Superior temporal gyrus (tissue), 1 donor: ENCODE results near the gene QSOX1.
"Not testable (repeated sequence)": the region's sequence is repeated elsewhere in the genome, so short reads cannot be mapped to it uniquely, and the experiment has no call there.

Experiments used
- DNase-seq: peaks from one replicate; pipeline ENCODE4 v3.0.0-alpha.2; 2016; ENCODE audit errors: extremely low spot score

QSOX1 gene

DNA sequence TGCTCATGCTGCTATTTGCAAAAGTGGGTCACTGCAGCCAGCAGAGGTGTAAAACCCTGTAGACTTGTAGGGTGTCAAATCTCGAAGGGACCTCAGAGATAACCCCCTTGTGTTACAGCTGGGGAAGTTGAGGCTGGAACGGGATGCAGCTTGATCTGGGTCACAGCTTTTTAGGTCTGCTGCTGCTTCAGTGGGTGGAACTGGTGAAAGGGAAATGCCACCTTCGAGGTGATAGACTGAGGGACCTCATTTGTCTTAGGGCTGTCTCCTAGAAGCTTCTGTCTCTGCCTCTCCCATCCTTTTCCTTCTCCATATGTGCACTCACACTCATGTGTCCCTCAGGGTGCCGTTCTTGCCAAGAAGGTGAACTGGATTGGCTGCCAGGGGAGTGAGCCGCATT lies 35.4 kb downstream of the QSOX1 start:
- DNase-seq: no peak

DNA sequence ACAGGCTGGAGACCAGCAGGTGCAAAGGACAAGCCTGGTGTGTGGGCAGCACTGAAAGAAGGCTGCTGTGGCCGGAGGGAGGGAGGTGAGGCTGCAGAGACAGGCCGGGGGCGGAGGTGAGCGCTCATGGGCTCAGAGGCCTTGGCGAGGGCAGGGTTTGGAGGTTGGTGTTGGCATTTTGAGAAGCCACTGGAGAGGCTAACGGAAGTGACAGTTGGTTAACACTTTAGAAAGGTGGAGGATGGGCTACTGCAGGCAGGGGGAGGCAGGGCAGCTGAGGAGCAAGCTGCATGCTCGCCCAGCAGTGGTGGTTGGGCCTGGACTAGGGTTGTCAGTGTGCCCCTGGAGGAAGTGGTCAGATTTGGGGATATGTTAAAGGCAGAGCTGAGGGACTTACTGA lies 37.5 kb downstream of the QSOX1 start:
- DNase-seq: no peak

DNA sequence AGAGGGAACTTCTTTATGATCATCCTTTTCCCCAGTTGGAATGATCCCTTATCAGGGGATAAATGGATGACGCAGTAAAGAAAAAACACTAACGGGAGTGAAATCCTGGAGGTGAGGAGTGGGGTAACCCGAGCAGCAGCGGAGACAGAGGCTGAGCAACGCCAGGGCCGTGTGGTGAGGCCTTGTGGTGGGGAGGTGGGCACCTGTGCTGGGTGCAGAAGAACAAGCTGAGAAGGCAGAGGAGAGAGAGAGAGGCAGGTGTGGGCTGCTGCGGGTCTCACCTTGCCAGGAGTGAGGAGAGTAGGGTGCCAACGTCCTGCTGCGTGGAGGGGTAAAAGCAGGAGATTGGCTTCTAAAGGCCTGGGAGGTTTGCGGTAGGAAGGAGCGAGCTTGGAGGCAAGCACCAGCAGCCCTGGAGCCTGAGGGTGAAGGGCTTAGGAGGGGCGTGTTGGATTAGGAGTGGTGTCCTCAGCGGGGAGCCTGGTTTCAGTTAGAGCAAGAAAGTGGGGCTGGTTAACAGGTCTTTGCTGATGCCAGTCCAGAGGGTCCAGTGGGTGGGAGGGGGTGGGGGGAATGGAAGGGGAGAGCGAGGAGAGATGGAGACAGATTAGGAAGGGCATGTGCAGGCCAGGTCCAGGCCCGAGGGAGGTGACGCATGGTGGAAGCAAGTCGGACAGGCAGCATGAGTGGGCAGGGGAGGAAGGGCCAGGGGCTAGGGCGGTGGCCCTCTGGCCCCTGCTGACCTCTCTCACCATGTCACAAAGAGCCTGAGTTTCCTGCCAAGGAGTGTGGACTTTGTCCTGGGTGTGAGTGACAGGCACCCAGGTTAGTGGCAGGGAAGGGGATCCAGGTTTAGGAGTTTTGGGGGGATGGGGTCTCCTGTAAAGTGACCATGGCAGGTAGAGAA lies 38.7 kb downstream of the QSOX1 start:
- DNase-seq: no peak

DNA sequence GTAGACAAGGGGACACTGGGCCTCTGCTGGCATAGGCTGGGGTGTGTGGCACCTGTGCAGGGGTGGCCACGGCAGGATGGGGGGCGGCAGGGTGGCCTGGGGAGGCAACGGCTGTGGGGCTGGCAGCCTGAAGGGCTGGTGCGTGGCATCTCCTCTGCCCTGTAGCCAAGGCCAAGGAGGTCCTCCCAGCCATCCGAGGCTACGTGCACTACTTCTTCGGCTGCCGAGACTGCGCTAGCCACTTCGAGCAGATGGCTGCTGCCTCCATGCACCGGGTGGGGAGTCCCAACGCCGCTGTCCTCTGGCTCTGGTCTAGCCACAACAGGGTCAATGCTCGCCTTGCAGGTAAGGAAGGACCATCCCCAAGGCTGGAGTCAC lies 39.4 kb downstream of the QSOX1 start:
- DNase-seq: no peak

DNA sequence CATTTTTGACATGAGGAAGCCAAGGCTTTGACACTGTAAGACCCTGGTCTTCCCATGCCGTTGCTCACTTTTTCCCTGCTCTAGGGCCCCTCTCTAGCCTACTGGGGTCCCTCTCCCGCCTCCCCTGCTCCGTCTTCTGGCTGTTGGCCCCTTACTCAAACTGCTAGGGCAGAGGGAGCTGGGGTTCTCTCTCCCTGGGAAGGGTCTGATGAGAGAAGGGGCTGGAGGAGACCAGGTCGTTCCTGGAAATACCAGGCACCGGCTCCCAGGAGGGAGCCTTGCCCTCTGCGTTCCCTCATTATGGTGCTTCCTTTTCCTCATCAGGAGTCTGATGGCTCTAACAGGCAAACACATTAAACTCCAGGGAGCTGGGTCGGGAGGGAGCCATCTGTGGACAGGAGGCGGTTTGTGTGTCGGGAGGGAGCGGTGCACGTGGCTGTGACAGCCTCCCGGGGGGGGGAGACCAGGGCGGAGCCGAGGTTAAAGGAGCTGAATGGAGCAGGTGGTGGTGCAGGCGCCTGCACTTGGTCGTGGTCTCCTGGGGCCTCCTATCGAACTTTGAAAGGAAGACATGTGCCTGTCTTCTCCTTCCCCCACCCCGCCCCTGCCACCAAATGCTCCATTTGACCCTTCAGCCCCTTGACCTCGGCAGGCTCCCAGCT lies 40.0 kb downstream of the QSOX1 start:
- no peak for DNase-seq

DNA sequence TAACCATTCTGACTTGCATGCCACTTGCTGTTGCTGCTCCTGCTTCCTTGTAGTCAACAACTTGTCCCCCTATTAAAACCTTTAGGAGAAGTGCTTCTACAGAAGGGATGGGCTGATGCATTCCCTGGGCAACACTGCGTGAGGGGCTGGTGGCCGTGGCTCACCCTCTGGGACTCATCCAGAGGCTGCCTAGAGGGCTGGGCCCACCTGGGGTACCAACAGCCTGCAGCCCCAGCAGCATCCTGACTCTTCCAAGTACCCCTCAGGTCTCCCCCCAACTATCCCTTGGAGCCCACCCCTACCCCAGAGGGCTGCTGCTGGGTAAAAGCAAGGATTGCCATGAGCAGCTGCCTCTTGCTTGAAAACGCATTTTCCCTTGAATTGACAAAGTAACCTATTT lies 40.7 kb downstream of the QSOX1 start:
- DNase-seq: no peak

DNA sequence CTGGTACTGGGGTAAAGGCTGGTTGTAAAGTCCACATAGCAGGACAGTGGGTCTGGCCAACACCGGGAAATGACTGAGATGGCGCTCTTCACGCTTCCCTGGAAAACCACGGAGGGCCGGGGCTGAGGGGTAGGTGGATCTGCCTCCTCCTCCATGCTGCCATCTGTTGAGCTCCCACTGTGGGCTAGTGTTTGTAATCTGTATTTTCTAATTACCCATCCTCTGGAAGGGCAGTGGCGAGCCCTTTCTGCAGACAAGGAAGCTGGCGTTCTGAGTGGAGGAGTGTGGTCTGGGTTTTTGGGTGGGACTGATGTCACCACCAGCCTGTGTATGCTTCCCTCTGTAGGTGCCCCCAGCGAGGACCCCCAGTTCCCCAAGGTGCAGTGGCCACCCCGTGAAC lies 41.2 kb downstream of the QSOX1 start:
- no peak for DNase-seq

DNA sequence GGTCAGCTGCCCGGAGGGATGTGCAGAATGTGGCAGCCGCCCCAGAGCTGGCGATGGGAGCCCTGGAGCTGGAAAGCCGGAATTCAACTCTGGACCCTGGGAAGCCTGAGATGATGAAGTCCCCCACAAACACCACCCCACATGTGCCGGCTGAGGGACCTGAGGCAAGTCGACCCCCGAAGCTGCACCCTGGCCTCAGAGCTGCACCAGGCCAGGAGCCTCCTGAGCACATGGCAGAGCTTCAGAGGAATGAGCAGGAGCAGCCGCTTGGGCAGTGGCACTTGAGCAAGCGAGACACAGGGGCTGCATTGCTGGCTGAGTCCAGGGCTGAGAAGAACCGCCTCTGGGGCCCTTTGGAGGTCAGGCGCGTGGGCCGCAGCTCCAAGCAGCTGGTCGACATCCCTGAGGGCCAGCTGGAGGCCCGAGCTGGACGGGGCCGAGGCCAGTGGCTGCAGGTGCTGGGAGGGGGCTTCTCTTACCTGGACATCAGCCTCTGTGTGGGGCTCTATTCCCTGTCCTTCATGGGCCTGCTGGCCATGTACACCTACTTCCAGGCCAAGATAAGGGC lies 41.9 kb downstream of the QSOX1 start:
- no peak for DNase-seq

DNA sequence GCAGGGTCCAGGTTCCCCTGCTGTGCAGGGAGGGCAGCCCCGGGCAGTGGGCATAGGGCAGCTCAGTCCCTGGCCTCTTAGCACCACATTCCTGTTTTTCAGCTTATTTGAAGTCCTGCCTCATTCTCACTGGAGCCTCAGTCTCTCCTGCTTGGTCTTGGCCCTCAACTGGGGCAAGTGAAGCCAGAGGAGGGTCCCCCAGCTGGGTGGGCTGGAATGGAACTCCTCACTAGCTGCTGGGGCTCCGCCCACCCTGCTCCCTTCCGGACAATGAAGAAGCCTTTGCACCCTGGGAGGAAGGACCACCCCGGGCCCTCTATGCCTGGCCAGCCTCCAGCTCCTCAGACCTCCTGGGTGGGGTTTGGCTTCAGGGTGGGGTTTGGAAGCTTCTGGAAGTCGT lies 42.6 kb downstream of the QSOX1 start:
- no peak for DNase-seq

DNA sequence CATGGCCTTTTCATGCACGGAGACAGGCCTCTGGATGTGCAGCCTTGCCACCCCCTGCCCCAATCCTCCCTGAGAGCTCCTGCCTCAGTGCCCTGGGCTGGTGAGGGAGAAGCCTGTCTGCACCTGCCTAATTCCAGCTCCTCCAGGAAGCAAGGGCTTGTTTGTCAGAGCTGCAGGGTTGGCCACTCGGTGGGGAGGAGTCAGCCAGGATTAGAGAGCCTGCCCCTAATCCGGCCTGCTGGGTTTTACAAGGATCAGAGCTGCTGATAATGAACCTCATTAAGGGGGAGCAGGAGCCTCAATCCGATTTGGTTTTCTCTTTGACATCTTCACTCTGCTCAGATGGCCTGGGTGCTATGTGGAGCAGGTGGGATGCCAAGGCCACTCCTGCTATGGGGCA lies 43.5 kb downstream of the QSOX1 start:
- no peak for DNase-seq

DNA sequence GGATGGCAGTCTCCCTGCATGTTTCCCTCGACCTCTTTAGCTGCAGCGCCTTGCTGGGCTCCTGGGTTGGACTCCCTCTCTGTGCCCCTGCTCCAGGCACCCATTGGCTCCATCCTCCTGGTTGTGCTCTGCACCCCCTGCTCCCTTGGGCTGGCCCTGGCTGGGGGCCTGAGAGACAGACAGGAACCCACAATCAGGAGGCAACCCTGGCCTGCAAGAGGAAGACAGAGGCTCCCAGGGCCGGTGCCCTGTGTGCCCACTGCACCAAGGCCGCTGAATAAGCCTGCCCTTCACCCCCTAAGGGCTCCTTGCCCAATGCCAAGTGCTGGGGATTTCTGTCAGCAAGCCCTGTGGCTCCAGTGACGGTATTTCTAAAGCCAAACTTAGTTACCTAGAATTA lies 43.9 kb downstream of the QSOX1 start:
- no peak for DNase-seq

DNA sequence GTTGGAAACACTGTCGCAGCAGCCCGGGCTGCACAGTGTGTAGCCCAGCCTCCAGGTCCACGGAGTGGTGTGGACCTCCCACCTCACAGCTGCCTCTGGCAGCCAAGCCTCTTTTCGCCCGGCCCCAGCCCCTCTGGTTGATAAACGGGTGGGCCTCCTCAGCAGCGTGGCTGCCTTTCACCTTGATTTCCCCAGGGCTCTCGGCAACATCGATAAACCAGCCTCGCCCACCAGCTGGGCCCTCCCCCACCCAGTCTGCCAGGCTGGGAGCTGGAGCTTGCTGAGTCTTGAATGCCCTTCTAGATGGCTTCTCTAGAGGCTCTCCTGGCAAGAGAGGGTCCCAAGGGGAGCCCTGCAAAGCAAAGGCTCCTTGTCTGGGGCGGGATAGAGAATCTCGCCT lies 44.3 kb downstream of the QSOX1 start:
- no peak for DNase-seq

DNA sequence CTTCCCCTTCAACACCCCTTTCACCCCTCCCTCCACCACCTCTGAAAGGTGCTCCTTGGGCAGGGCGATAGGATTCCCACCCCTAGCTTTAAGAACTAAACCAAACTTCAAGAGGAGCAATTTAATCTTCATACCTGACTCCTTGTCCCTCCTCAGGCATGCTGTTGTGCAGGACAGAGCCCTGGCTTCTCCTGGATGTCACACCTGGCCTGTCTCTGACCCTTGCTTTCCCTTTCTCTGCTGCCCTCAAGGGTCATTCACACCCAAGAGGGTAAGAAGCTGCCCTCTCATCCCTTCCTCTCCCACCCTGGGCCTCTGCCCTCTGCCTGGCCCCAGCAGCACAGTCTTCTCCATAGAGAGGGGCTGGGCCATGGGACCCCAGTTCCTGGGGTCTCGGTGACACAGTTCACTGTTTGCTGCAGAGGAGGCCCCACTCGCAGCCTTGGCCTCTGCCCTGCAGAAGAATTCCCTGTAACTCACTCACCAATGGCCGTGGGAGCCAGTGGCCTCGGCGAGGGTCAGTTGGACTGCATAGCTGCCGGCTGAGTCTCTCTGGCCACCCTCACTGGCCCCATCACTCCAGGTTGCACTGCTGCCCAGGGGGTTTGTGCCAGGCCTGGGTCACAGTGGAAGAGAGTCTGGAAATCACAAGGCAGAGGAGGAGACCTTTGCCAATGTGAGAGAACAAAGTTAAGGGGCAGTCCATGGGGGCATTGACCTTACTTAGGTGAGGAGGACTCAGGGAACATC lies 47.0 kb downstream of the QSOX1 start:
- DNase-seq: no peak

DNA sequence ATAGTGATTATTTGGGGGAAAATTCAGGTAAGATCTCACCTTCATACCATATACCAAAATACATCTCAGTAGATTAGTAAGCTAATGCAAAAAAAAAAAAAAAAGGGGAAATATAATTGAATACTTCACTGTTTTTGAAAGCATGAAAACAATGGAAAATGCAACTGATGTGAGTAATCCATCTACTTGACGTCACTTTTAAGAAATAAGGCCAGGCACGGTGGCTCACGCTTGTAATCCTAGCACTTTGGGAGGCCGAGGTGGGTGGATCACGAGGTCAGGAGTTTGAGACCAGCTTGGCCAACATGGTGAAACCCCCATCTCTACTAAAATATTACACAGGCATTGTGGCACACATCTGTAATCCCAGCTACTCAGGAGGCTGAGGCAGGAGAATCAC lies 47.9 kb downstream of the QSOX1 start:
- not testable (repeated sequence) for DNase-seq

DNA sequence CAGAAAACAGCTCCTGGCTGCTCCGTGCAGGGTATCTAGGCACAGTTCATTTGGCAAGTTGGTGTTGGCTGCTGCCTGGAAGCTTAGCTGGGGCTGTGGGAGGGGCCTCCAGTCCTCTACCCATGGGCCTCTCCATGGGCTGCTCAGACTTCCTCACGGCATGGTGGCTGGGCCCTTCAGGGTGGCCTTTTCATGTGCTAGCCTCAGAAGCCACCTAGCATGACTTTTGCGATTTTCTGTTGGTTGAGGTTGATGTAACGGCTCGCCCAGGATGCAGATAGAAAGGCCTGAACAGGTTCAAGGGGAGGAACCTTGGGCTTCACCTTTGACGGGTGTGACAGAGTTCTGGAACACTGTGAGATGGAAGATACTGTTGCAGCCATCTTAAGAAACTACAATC lies 49.6 kb downstream of the QSOX1 start:
- DNase-seq: no peak

DNA sequence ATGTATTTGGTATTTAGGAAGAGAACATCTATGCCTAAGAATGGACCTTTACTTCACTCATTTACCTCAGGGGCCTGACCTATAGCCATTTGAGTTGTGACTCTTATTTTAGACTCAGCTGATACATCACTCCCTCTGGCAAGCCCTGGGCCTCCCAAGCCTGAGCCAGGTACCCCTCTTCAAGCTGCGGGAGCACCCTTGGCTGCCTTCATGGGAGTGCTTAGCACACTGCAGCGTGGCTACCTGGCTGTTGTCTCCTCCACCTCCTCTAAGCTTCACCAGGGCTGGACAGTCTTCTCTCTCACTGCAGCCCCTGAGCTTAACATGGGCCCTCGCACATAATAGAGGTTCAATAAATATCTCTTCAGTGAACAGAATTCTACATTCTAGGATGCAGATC lies 51.9 kb downstream of the QSOX1 start:
- DNase-seq: no peak

DNA sequence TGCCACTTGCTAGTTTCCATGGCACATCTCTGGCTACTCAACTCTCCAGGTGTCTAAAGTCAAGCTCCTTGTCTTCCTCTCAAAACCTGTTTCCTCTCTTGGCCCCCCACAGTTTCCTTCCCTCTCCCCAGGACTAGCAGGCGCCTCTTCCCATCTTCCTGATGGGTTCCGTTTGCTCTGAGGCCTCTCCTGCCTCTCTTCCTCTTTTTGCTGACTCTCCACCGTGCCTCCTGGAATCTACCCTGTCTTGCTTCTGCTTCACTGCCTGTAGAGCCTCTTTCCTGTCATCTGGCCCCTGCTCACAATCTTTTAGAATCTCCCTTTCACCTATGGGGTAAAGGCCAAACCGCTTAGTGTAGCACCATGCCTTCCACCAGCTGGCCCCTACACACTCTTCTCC lies 53.6 kb downstream of the QSOX1 start:
- no peak for DNase-seq

DNA sequence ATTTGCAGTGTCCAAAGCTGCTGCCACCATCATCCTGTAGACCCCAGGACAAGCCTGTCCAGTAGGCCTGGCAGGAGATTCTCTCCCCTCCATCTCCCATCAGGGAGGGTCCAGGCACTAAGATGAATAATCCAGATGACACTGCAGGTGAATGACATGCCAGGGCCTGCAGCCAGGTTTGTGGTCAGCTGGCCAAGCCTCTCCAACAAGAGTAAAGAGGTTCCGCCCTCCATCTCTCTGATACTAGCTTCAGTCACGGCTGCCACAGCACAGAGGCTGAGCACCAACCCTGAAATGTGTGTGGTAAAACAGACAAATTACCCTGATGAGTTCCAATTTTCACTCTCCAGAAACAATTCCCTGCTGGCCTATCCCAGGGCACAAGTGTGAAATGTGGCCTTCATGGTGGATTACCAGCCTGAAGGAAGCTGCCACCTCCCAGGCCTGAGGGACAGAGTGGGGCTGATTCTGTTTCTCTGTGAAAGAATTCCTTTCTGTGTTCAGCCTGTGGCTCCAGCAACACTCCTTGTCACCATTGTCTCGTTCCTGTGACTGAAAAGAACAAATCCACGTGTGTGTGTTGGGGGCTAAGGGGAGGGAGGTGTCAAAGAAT lies 55.4 kb downstream of the QSOX1 start:
- DNase-seq: no peak

DNA sequence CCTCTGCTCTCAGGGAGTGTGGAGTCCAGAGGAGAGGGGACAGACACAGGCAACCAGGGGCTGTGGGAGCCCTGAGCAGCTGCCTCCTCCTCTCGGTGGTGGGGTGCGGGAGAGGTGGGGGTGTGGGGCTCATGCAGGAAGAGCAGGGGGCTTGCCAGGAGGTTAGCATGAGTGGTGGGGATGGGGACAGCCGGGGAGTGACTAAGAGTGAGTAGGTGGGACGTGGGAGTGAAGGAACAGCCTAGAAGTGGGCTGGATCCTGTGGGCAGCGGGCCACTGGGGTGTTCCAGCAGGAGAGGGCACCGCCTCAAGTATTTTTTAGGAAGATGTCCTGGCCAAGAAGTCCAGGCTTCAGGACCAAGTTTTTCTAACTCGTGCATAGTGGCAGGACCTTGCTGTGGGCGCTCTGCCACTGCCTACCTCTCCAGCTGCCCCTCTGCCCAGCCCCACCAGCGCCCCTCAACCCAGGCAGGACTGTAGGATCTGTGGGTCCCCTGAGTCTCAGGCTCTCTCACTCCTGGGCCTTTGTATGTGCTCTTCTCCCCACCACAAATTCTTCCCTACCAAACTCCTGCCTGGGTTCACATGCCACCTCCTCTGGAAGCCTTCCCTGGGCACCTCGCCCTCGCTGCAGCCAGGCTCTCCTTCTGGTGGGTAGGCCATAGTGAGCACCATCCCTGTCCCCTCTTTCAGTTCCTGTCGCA lies 56.6 kb downstream of the QSOX1 start:
- DNase-seq: no peak

DNA sequence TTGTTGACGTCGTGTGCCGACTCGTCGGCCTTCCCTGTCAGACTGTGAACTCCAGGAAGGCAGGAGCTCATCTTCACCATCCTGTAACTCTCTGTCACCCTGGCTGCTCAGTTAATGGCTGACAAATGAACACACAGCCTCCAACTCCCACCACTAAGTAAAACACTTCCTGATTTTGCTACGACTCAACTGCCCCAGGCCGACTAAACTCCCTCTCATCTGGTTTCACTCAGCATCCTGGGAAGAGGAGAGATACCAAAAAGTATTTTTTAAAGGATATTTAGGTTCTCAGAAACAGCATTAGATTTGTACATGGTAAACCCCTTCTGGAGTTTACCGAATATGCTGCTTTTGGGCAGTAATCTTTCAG lies 57.2 kb downstream of the QSOX1 start:
- DNase-seq: no peak

DNA sequence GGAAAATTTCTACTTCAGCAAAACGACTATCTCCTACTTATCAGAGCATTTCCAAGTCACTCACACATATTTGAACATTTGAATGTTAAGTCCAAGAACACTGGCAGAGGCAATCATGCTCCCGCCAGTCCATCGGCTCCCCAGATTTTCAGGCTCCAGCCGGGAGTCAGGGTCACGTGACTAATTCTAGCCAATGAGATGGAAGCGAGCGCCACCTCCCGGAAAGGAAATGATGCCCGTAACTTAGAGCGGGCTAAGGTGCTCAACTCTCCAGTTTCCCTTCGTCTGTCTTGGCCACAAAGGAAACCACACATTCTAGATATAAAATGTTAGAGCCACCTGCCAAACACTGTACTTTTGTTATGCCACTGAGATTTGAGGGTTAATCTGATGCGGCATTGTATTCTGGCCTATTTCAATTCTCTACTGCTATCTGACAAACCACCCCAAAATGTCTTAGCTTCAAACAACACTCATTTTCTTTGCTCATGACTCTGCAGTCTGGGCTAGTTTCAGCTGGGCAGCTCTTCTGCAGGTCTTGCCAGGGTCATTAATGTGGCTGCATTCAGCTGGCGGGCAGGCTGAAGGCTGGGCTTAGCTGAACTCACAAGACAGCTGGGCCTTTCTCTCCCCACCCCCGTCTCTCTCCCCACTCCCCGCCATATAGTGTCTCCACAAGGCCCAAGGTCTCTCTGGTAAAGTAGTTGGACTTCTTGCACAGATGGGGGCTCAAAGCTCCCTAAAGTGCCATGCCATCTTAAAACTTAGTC lies 58.9 kb downstream of the QSOX1 start:
- DNase-seq: no peak
